HG02759 (cell line): ENCODE data around the gene NPY5R.

ENCODE experiments used
- ATAC-seq: cut with Tn5 transposase; IDR thresholded peaks from one replicate; pipeline ENCODE4 v1.9.1; 2021; ENCODE audit warnings: mild to moderate bottlenecking, moderate library complexity; ENCODE audit not compliant: unreplicated experiment

Gene NPY5R

GRCh38 chr4:163384434-163384833 is 40.7 kb downstream of the NPY5R start:
- no peak for ATAC-seq

GRCh38 chr4:163384926-163385325 is 41.2 kb downstream of the NPY5R start:
- ATAC-seq, result no peak

- no peak for ATAC-seq
Observed at GRCh38 chr4:163385466-163385865, 41.8 kb downstream of the NPY5R start.

DNA sequence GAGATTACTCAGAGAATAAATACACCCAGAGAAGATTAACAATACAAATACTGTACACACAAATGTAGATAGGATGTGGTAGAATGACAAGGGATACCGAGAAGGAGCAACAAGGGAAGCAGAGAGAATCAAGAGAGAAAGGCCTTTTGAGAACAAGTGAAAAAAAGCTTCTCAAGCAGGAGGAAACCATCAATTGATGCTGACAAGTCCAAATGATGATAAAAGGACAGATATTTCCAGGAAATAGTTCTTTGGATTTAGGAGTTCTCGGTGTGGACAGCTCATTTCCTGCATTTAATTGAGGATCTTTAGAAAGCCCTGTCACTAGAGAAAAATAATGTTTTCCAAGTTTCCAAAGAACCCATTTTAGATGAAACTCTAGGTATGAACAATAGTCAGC is 48.1 kb downstream of the NPY5R start:
- ATAC-seq, result no peak

- ATAC-seq, result no peak
Observed at GRCh38 chr4:163392328-163392727, 48.6 kb downstream of the NPY5R start.

DNA sequence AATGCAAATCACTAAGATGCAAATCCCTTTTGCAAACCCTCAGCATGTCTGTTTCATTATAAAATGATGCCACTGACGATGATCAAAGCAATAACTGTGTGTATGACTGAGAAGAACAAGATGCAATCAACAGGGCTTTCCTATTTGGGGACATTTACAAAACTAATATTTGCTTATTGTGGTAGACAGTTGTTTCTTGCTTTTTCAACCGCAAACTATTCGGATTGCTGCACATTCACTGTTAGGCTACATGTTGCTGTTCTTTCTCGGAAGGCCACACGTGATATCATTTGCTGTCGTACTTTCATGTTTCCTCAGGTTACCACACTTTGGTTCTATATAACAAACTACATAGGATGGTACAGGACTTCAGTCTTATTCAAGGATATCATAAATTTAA is 49.8 kb downstream of the NPY5R start:
- ATAC-seq, result no peak

DNA sequence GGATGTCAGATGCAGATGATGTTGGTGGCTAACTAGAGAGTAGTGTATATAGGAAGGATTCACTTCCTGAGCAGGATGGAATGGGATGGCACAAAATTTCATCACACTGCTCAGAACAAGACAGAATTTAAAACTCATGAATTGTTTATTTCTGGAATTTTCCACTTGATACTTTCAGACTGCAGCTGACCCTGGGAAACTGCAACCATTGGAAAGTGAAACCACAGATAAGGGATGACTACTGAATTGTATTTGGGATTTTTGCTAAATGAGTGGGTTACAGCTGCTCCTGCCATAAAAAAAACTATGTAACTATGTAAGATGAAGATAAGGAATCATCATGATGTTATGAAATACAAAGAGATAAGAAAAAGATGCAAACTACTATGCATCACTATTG is 51.4 kb downstream of the NPY5R start:
- no peak for ATAC-seq

GRCh38 chr4:163395758-163396157 is 52.1 kb downstream of the NPY5R start:
- no peak for ATAC-seq

DNA sequence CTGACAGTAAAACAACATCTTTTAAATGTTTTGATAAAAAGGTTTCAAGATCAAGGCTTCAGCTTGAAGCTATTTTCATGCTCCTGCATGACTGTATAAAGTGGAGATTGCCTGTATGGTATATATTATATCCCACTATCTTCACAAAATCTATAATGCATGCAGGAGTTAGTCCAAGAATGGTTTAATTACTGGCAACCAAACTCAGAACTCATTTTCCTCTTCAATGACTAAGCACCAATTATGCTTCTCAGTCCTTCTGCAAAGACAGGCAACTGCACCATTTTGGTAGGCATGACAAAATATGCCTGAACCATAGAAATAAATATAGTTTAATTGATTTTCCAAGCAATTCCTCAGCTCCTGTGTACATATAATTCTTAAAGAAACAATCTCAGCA is 54.5 kb downstream of the NPY5R start:
- ATAC-seq, result no peak

- ATAC-seq, result no peak
Observed at GRCh38 chr4:163400911-163401310, 57.2 kb downstream of the NPY5R start.
